A673 (cell line): Measurements from ENCODE around the gene SCGB1D2. TPM values are rescaled to one million over a fixed set of nuclear protein-coding genes. Genes with fewer than 3 reads are reported as not detected.

Experiments
- BruUV-seq: library from RNA; stranded (reverse); fragments of 400-500 nt; replicated peaks from 2 replicates; lab custom pipeline; 2021; lab: Mats Ljungman, UMichigan
- CTCF ChIA-PET: fragments of 300-600 bp; sonication (Branson Sonifier 250); formaldehyde crosslinking; loops from one replicate; lab custom pipeline; 2022; ENCODE audit warnings: antibody characterized with exemption; lab: Charles Lee
- POLR2A ChIA-PET: fragments of 300-600 bp; sonication (Branson Sonifier 250); formaldehyde crosslinking; loops from one replicate; lab custom pipeline; 2022; ENCODE audit warnings: antibody characterized with exemption; ENCODE audit not compliant: low non-redundant PET; lab: Charles Lee
- DNase-seq: peaks from one replicate; pipeline ENCODE4 v3.0.0-alpha.2; 2015; ENCODE audit warnings: low spot score
- H3K27ac ChIP-seq: fragments of 200-600 bp; sonication (generic); 2 replicates; pipeline ENCODE4 v1.5.1; 2016; ENCODE audit warnings: mixed run types, low read depth, mild to moderate bottlenecking, mixed read lengths, antibody characterized with exemption, low read length; ENCODE audit not compliant: poor library complexity, severe bottlenecking
- H3K27me3 ChIP-seq: fragments of 200-600 bp; sonication (generic); replicated peaks from 2 replicates; pipeline ENCODE4 v1.6.1; 2017; ENCODE audit warnings: mixed run types, low read depth, mild to moderate bottlenecking, mixed read lengths, antibody characterized with exemption, low read length; ENCODE audit not compliant: insufficient read depth, poor library complexity
- H3K36me3 ChIP-seq: fragments of 200-600 bp; sonication (generic); 2 replicates; pipeline ENCODE4 v1.6.1; 2016; ENCODE audit warnings: mixed run types, mild to moderate bottlenecking, mixed read lengths, antibody characterized with exemption, low read length; ENCODE audit not compliant: insufficient read depth, poor library complexity, severe bottlenecking
- H3K4me1 ChIP-seq: fragments of 200-600 bp; sonication (generic); 2 replicates; pipeline ENCODE4 v1.6.1; 2017; ENCODE audit warnings: mixed run types, mild to moderate bottlenecking, mixed read lengths, antibody characterized with exemption, low read length; ENCODE audit not compliant: insufficient read depth, poor library complexity, severe bottlenecking
- H3K4me3 ChIP-seq: fragments of 200-600 bp; sonication (generic); 2 replicates; pipeline ENCODE4 v1.5.1; 2016; ENCODE audit warnings: low read depth, mixed run types, mild to moderate bottlenecking, mixed read lengths, low read length; ENCODE audit not compliant: poor library complexity, severe bottlenecking
- H3K9me3 ChIP-seq: fragments of 200-600 bp; sonication (generic); 2 replicates; pipeline ENCODE4 v1.6.1; 2016; ENCODE audit warnings: mixed run types, low read depth, mild to moderate bottlenecking, mixed read lengths, antibody characterized with exemption, low read length; ENCODE audit not compliant: poor library complexity, severe bottlenecking
- CTCF ChIP-seq: fragments of 300-800, 200-600 bp; sonication (generic); conservative IDR thresholded peaks from 2 replicates; pipeline ENCODE4 v1.5.1; 2017; ENCODE audit warnings: low read depth, mild to moderate bottlenecking, antibody characterized with exemption, low read length, moderate library complexity, mixed read lengths
- EZH2 ChIP-seq: fragments of 200-600 bp; sonication (generic); IDR thresholded peaks from 2 replicates; pipeline ENCODE4 v1.6.1; 2017; ENCODE audit warnings: borderline replicate concordance, low read depth, mild to moderate bottlenecking, mixed read lengths, antibody characterized with exemption, low read length; ENCODE audit not compliant: poor library complexity, severe bottlenecking
- intact Hi-C: fragments of 100-400 bp; cut with micrococcal nuclease; formaldehyde crosslinking; loops from one replicate; pipeline ENCODE4 v1.10.0; 2022; ENCODE audit not compliant: unreplicated experiment
- total RNA-seq: library from RNA; stranded (reverse); gene quantifications from 2 replicates; pipeline ENCODE4 v1.2.3, GENCODE V29; 2021

The SCGB1D2 gene
- total RNA-seq, 1 experiment from 2014 or later, result not detected

GRCh38 chr11:62217191-62217748 lies 24.8 kb upstream of the SCGB1D2 start:
- H3K27me3 ChIP-seq, result no peaks in the 10 kb centered on the region
- POLR2A ChIA-PET, result no interaction called here
- no peak overlapping the region for H3K27ac ChIP-seq
- no peaks in the 10 kb centered on the region for H3K4me1 ChIP-seq
- peak; percentile 39 for DNase-seq
- no TSS peak for BruUV-seq
- H3K36me3 ChIP-seq, result no peaks in the 10 kb centered on the region
- H3K4me3 ChIP-seq, result no peak overlapping the region
- no peaks in the 10 kb centered on the region for H3K9me3 ChIP-seq
- peak; percentile 66 for TF ChIP-seq CTCF
- TF ChIP-seq EZH2, result no peak
- CTCF ChIA-PET, result interaction anchor here (0.6 to 1.1 kb wide), 5 partner anchors 14 to 1441 kb away, joined by 3 to 4 read pairs (median 3); no protein-coding TSS in a partner anchor
- intact Hi-C loops, result loop anchor here (1.0 to 5.0 kb wide), 2 partner anchors 94 to 160 kb away; no protein-coding TSS in a partner anchor

GRCh38 chr11:62221498-62221897 lies 20.5 kb upstream of the SCGB1D2 start:
- Histone ChIP-seq H3K4me1 (no peaks in the 10 kb centered on the region), H3K9me3 (peaks cover 17% of the 10 kb centered on the region), H3K36me3 (no peaks in the 10 kb centered on the region), H3K4me3 (no peak overlapping the region), H3K27ac (no peak overlapping the region), H3K27me3 (no peaks in the 10 kb centered on the region)
- intact Hi-C loops, result no loop called here
- no peak for TF ChIP-seq CTCF
- TF ChIP-seq EZH2, result no peak
- DNase-seq, result no peak
- no TSS peak for BruUV-seq
- CTCF ChIA-PET, result no interaction called here
- POLR2A ChIA-PET, result no interaction called here

- no peaks in the 10 kb centered on the region for H3K36me3 ChIP-seq
- H3K4me3 ChIP-seq, result no peak overlapping the region
- intact Hi-C loops, result no loop called here
- H3K4me1 ChIP-seq, result no peaks in the 10 kb centered on the region
- no peak for DNase-seq
- TF ChIP-seq EZH2 (no peak), CTCF (no peak)
- H3K27ac ChIP-seq, result no peak overlapping the region
- ChIA-PET POLR2A (no interaction called here), CTCF (no interaction called here)
- H3K27me3 ChIP-seq, result no peaks in the 10 kb centered on the region
- no TSS peak for BruUV-seq
- peaks cover 17% of the 10 kb centered on the region for H3K9me3 ChIP-seq
Measured at GRCh38 chr11:62223095-62223494, 18.9 kb upstream of the SCGB1D2 start.
